Smooth muscle cell (in vitro differentiated cells): ENCODE data around the gene ZNF155. TPM values are rescaled to one million over a fixed set of nuclear protein-coding genes. Genes with fewer than 3 reads are reported as not detected.
A peak's percentile ranks its signal among the peaks of the same experiment; 100 is the strongest.

Source experiments
- DNase-seq: peaks from one replicate; lab custom pipeline; 2025; ENCODE audit not compliant: unreplicated experiment; lab: John Stamatoyannopoulos, UW
- H2AFZ ChIP-seq: fragments of 200-600 bp; sonication (generic); 2 replicates; pipeline ENCODE4 v1.6.0; 2016; ENCODE audit warnings: antibody characterized with exemption, low read depth, mild to moderate bottlenecking
- H3F3A ChIP-seq: fragments of 200-600 bp; sonication (generic); 2 replicates; pipeline ENCODE4 v1.6.0; 2017; ENCODE audit warnings: antibody characterized with exemption, low read depth
- H3K27ac ChIP-seq: fragments of 200-600 bp; sonication (generic); 2 replicates; pipeline ENCODE4 v1.5.1; 2016; ENCODE audit warnings: low read depth, mild to moderate bottlenecking
- H3K27me3 ChIP-seq: fragments of 200-600 bp; sonication (generic); 2 replicates; pipeline ENCODE4 v1.6.1; 2016; ENCODE audit warnings: low read depth, mild to moderate bottlenecking
- H3K36me3 ChIP-seq: fragments of 200-600 bp; sonication (generic); 2 replicates; pipeline ENCODE4 v1.5.1; 2016; ENCODE audit warnings: low read depth
- H3K4me1 ChIP-seq: fragments of 200-600 bp; sonication (generic); 2 replicates; pipeline ENCODE4 v1.5.1; 2016; ENCODE audit warnings: low read depth
- H3K4me2 ChIP-seq: fragments of 200-600 bp; sonication (generic); 2 replicates; pipeline ENCODE4 v1.6.0; 2016; ENCODE audit warnings: mild to moderate bottlenecking
- H3K4me3 ChIP-seq: fragments of 200-600 bp; sonication (generic); 2 replicates; pipeline ENCODE4 v1.5.1; 2016; ENCODE audit warnings: mild to moderate bottlenecking
- H3K79me2 ChIP-seq: fragments of 200-600 bp; sonication (generic); 2 replicates; pipeline ENCODE4 v1.6.0; 2016; ENCODE audit warnings: low read depth, mild to moderate bottlenecking
- H3K9ac ChIP-seq: fragments of 200-600 bp; sonication (generic); 2 replicates; pipeline ENCODE4 v1.6.0; 2016; ENCODE audit warnings: low read depth
- H3K9me3 ChIP-seq: fragments of 200-600 bp; sonication (generic); replicated peaks from 2 replicates; pipeline ENCODE4 v1.5.1; 2016; ENCODE audit warnings: low read depth
- H4K20me1 ChIP-seq: fragments of 200-600 bp; sonication (generic); 2 replicates; pipeline ENCODE4 v1.6.0; 2016; ENCODE audit warnings: low read depth
- WGBS: methylation state at CpG from one replicate; pipeline ENCODE4 v1.1.7; 2016; ENCODE audit warnings: low lambda C conversion rate; 5-methylcytosine and 5-hydroxymethylcytosine counted together
- polyA plus RNA-seq: library from polyadenylated mRNA; unstranded; fragments of >200 nt; fragmentation: Nextera tagmentation; extraction: Ambion mirVana; gene quantifications from 2 replicates; pipeline ENCODE4 v1.2.1, GENCODE V29; 2016
- total RNA-seq: library from RNA; depleted of rRNA; stranded (reverse); fragments of >200 nt; gene quantifications from 2 replicates; pipeline ENCODE4 v1.2.3, GENCODE V29; 2014
- TF ChIP-seq, protein P1 (sequence below): fragments of 200-600 bp; sonication (generic); IDR thresholded peaks from 2 replicates; pipeline ENCODE4 v1.5.1; 2017; ENCODE audit warnings: borderline replicate concordance, mild to moderate bottlenecking, antibody characterized with exemption; ENCODE audit not compliant: insufficient read depth, poor library complexity, severe bottlenecking

Gene ZNF155
- total and polyA plus RNA-seq, 2 experiments from 2014 or later: 1.2 to 4.1 TPM

DNA sequence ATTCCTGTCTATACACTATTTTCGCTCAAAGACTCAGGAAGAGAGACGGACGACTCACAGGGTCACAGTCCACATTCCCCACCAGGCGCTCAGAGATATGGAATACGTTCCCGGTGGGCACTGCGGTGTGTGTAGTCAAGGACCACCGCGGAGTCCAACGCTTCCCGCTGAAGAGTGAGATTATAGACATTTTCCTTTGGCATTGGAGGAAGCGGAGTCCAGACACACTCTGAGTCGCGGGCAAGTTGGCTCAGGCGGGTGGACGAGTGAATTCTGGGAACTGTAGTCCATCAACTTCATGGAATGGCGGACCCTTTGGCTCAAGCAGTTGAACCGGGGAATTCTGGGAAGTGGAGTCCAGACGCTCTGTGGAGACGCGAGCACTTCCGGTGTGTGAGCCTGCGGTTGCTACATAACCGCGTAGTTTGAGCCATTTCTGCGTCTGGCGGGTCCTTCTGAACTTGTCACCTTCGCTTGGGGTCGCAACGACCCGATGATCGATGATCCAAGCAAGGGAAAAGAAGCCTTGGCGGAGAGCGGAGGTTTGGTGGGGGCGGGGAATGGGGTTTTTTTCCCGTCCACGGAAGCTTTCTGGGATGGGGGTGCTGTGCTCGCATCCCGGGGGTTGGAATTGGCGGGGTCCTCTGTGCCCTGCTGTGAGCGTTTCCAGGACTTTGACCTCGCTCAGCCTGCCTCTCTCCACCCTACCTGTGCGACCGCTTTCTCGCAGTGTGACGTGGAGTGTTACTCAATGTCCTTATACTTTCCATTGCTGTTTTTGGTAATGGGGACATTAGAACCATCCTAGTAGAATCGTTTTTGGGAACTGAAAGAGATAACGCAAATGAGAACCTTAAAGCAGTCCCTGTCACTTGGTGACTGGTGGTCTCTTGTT is 18.8 kb downstream of the ZNF155 start, which contains the start of gene ZNF230:
Gene ZNF230 (plus strand): TSS at position 392 of the 895 bp plus-strand sequence. CDS start 4,122 bp downstream, outside the sequence.
- H3K27me3 ChIP-seq: no peaks in the 10 kb centered on the region
- TF ChIP-seq, protein P1, sequence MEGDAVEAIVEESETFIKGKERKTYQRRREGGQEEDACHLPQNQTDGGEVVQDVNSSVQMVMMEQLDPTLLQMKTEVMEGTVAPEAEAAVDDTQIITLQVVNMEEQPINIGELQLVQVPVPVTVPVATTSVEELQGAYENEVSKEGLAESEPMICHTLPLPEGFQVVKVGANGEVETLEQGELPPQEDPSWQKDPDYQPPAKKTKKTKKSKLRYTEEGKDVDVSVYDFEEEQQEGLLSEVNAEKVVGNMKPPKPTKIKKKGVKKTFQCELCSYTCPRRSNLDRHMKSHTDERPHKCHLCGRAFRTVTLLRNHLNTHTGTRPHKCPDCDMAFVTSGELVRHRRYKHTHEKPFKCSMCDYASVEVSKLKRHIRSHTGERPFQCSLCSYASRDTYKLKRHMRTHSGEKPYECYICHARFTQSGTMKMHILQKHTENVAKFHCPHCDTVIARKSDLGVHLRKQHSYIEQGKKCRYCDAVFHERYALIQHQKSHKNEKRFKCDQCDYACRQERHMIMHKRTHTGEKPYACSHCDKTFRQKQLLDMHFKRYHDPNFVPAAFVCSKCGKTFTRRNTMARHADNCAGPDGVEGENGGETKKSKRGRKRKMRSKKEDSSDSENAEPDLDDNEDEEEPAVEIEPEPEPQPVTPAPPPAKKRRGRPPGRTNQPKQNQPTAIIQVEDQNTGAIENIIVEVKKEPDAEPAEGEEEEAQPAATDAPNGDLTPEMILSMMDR: no peak
- peak within 1 kb of the TSS; percentile 68 for H3K4me3 ChIP-seq
- peak within 1 kb of the TSS; percentile 63 for H3K27ac ChIP-seq
- H3K4me1 ChIP-seq: peaks cover 11% of the 10 kb centered on the region
- WGBS: 1% methylated on average over 48 of the region's 48 CpGs
- peaks cover 3% of the 10 kb centered on the region for H3K9me3 ChIP-seq
- peak within 1 kb of the TSS; percentile 89 for H3K4me2 ChIP-seq
- peaks cover 18% of the 10 kb centered on the region for H3K79me2 ChIP-seq
- no peaks in the 10 kb centered on the region for H4K20me1 ChIP-seq
- peak within 1 kb of the TSS; percentile 96 for H2AFZ ChIP-seq
- H3F3A ChIP-seq: no peaks in the 10 kb centered on the region
- peak within 1 kb of the TSS; percentile 50 for H3K9ac ChIP-seq
- peaks cover 22% of the 10 kb centered on the region for H3K36me3 ChIP-seq
- DNase-seq: peak; percentile 34

GRCh38 chr19:44003461-44004009 is 19.5 kb downstream of the ZNF155 start:
- Histone ChIP-seq H3K27ac (no peak overlapping the region), H3K4me2 (peak overlapping the region; percentile 89), H3K36me3 (peaks cover 29% of the 10 kb centered on the region), H3K27me3 (no peaks in the 10 kb centered on the region), H3K9ac (peak overlapping the region; percentile 23), H3K79me2 (peaks cover 18% of the 10 kb centered on the region), H3K4me3 (peak overlapping the region; percentile 68), H3F3A (no peaks in the 10 kb centered on the region), H2AFZ (peak overlapping the region; percentile 89), H4K20me1 (no peaks in the 10 kb centered on the region), H3K9me3 (peaks cover 7% of the 10 kb centered on the region), H3K4me1 (peaks cover 11% of the 10 kb centered on the region)
- WGBS: 8% methylated on average over 15 of the region's 15 CpGs
- DNase-seq: no peak
- TF ChIP-seq, protein P1: no peak

GRCh38 chr19:44005973-44006372 is 22.0 kb downstream of the ZNF155 start:
- Histone ChIP-seq H3K27ac (no peak overlapping the region), H3K4me3 (no peak overlapping the region), H2AFZ (no peak overlapping the region), H3K4me2 (no peak overlapping the region), H3K79me2 (peaks cover 18% of the 10 kb centered on the region), H3K9ac (no peak overlapping the region), H3K27me3 (no peaks in the 10 kb centered on the region), H3K36me3 (peaks cover 52% of the 10 kb centered on the region), H3F3A (no peaks in the 10 kb centered on the region), H3K9me3 (peaks cover 26% of the 10 kb centered on the region), H3K4me1 (peaks cover 11% of the 10 kb centered on the region), H4K20me1 (no peaks in the 10 kb centered on the region)
- WGBS: 100% methylated on average over 1 of the region's 1 CpG
- TF ChIP-seq, protein P1: no peak
- no peak for DNase-seq
